Heart right ventricle (tissue), 16 donors: ENCODE measurements around the gene ZNHIT6. TPM values are rescaled to one million over a fixed set of nuclear protein-coding genes. Genes with fewer than 3 reads are reported as not detected.
"Not testable (repeated sequence)": the region's sequence is repeated elsewhere in the genome, so short reads cannot be mapped to it uniquely, and the experiment has no call there.

Source experiments
- ATAC-seq, 8 donors: fragments of 200-7000 bp; cut with Tn5 transposase; one replicate each; pipeline ENCODE4 v1.9.1; 2020; ENCODE audit warnings: mild to moderate bottlenecking in 8 of 8, moderate library complexity in 8 of 8, moderate number of reproducible peaks in 1 of 8
- DNase-seq, 2 donors: peaks; one replicate each; pipeline ENCODE4 v3.0.0-alpha.2; 2020
- H3K27ac ChIP-seq, 10 donors: fragments of 200-600 bp; sonication (generic) in 2 of 10; one replicate each; pipeline versions ENCODE4 v1.5.0 to v1.8.0; 2020 to 2022; ENCODE audit warnings: mild to moderate bottlenecking in 3 of 10
- H3K27me3 ChIP-seq, 7 donors: fragments of 200-600 bp; one replicate each; pipeline ENCODE4 v1.8.0; 2021 to 2022; ENCODE audit warnings: mild to moderate bottlenecking in 2 of 7
- H3K36me3 ChIP-seq, 9 donors: fragments of 200-600 bp; sonication (generic) in 1 of 9; one replicate each; pipeline versions ENCODE4 v1.5.0 to v1.8.0; 2020 to 2022; ENCODE audit warnings: mild to moderate bottlenecking in 2 of 9
- H3K4me1 ChIP-seq, 9 donors: fragments of 200-600 bp; sonication (generic) in 1 of 9; one replicate each; pipeline versions ENCODE4 v1.5.0 to v1.8.0; 2020 to 2022; ENCODE audit warnings: mild to moderate bottlenecking in 4 of 9
- H3K4me3 ChIP-seq, 10 donors: fragments of 200-600 bp; sonication (generic) in 2 of 10; one replicate each; pipeline versions ENCODE4 v1.5.0 to v1.8.0; 2020 to 2022; ENCODE audit warnings: mild to moderate bottlenecking in 7 of 10, moderate library complexity in 2 of 10
- H3K9me3 ChIP-seq, 11 donors: fragments of 200-600 bp in 10 of 11; sonication (generic) in 2 of 11; one replicate each; pipeline versions ENCODE4 v1.5.0 to v1.8.0; 2013 to 2022; ENCODE audit warnings: mild to moderate bottlenecking in 2 of 11, control low read depth in 1 of 11, moderate library complexity in 1 of 11
- WGBS, 2 donors: extraction: QIAGEN DNeasy Blood & Tissue Kit; methylation state at CpG; one replicate each; pipeline ENCODE4 v1.1.7; 2013; ENCODE audit warnings: inconsistent platforms in 1 of 2; 5-methylcytosine and 5-hydroxymethylcytosine counted together
- intact Hi-C, 10 donors: fragments of 100-400 bp; cut with DNase I; formaldehyde crosslinking; loops; one replicate each; pipeline versions ENCODE4 v1.11.1 to v1.14.2; 2022
- polyA plus RNA-seq, 2 donors: library from polyadenylated mRNA; stranded (reverse); fragments of 200-250 nt; gene quantifications; one replicate each; pipeline ENCODE4 v1.2.3, GENCODE V29; 2013
- total RNA-seq, 10 donors: library from RNA; stranded (reverse); fragmentation: NEBNext Ultra II Directional in 3 of 10; extraction: Animal tissue kit (Norgen Biotek cat#: 25700) in 3 of 10; gene quantifications; one replicate each; pipeline versions ENCODE4 v1.2.1 to v1.2.4, GENCODE V29; 2021 to 2023
- TF ChIP-seq, protein P1 (sequence below), 9 donors: fragments of 200-600 bp; sonication (generic) in 2 of 9; IDR thresholded peaks; one replicate each; pipeline versions ENCODE4 v1.5.0 to v1.8.0; 2021 to 2022; ENCODE audit warnings: antibody characterized with exemption in 9 of 9, mild to moderate bottlenecking in 5 of 9, moderate library complexity in 1 of 9
- donor health status: Arrhythmogenic right ventricular cardiomyopathy.
- donor health status: ischemic (EF 13 %, LVEDD 7.1; RV severe dilation, severe dysfunction).
- donor health status: healthy with polysubstance abuse.
- donor health status: DM: no; HTN: yes; CAD: no.
- donor health status: DM: no; HTN: no; CAD: no.
- donor health status: ischemic (EF 25% LVEDD 6.9; RV normal size, moderate dysfunction).
- donor health status: ischemic (EF 25% LVEDD 5.7; RV mildly dilated, moderate dysfunction).
- donor health status: healthy.
- donor health status: DM: yes; HTN: yes; CAD: no.
- donor health status: Ischemic cardiomyopathy.
- donor health status: ischemic (EF 35%, LVEDD 5.7; RV mildly dilated, moderate dysfunction).
- donor health status: nonischemic (EF 11% LVEDD 7.7; RV severe dilation, severe dysfunction).
- donor health status: DM: yes; HTN: yes; CAD: no.
- donor health status: PGD.
- donor health status: ischemic (EF 29% LVEDD 5.4; RV normal size, mild dysfunction).
- donor health status: nonischemic (EF 23%, LVEDD 6.1; RV moderate dilation, normal function).

The ZNHIT6 gene
- total and polyA plus RNA-seq, 12 donors, result 6.0 to 12.8 (median 10.5) TPM

DNA sequence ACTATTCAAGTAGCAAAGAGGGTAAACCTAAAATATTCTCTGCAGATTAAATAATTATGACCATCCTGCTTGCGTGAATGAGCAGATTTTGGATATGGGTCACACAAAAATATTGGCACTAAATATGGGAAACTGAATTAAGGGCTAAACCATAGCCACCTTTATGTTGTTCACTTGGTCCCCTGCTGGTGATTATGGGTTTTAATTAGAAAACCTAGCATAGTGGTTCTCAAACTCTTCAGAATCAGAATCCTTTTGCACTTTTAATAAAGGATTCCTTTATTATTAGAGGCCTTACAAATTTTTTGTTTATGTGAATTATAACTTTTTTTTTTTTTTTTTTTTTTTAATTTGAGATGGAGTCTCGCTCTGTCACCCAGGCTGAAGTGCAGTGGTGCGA, 38.5 kb upstream of the ZNHIT6 start:
- H3K4me1 ChIP-seq, result no peaks in the 10 kb centered on the region
- no peak overlapping the region for H3K4me3 ChIP-seq
- H3K27ac ChIP-seq, result no peak overlapping the region
- intact Hi-C loops, result no loop called here
- WGBS, 2 donors, result 86 to 90% methylated on average over 3 of the region's 3 CpGs
- no peaks in the 10 kb centered on the region for H3K27me3 ChIP-seq
- ATAC-seq, result no peak
- no peaks in the 10 kb centered on the region for H3K36me3 ChIP-seq
- TF ChIP-seq, protein P1, sequence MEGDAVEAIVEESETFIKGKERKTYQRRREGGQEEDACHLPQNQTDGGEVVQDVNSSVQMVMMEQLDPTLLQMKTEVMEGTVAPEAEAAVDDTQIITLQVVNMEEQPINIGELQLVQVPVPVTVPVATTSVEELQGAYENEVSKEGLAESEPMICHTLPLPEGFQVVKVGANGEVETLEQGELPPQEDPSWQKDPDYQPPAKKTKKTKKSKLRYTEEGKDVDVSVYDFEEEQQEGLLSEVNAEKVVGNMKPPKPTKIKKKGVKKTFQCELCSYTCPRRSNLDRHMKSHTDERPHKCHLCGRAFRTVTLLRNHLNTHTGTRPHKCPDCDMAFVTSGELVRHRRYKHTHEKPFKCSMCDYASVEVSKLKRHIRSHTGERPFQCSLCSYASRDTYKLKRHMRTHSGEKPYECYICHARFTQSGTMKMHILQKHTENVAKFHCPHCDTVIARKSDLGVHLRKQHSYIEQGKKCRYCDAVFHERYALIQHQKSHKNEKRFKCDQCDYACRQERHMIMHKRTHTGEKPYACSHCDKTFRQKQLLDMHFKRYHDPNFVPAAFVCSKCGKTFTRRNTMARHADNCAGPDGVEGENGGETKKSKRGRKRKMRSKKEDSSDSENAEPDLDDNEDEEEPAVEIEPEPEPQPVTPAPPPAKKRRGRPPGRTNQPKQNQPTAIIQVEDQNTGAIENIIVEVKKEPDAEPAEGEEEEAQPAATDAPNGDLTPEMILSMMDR (IDR thresholded peaks at IDR 0.05), result no peak
- H3K9me3 ChIP-seq, result no peaks in the 10 kb centered on the region
- no peak for DNase-seq

DNA sequence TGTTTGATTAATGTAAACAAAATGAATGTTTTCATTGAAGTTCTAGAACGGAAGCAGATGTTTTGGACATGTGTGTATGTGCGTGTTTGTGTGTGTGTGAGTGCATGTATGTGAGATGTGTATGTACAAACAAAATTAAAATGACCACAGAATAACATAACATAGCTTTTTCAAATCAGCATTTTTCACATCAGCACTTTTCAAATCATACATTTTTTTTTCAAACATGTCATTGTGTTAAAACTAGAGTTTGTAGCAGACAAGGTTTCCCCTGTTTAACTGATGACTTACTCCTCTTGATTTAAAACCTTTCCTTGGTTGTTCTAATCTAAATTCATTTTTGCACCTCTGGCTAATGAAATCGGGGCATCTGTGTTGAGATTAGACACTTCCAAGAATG, 35.6 kb upstream of the ZNHIT6 start:
- H3K36me3 ChIP-seq, result no peaks in the 10 kb centered on the region
- H3K27ac ChIP-seq, result no peak overlapping the region
- H3K27me3 ChIP-seq, result no peaks in the 10 kb centered on the region
- ATAC-seq (no peak), DNase-seq (no peak)
- intact Hi-C loops, result no loop called here
- no peak overlapping the region for H3K4me3 ChIP-seq
- no peaks in the 10 kb centered on the region for H3K4me1 ChIP-seq
- 80 to 86% methylated on average over 3 of the region's 3 CpGs for WGBS, 2 donors
- no peaks in the 10 kb centered on the region for H3K9me3 ChIP-seq
- TF ChIP-seq, protein P1 (IDR thresholded peaks at IDR 0.05), result no peak

DNA sequence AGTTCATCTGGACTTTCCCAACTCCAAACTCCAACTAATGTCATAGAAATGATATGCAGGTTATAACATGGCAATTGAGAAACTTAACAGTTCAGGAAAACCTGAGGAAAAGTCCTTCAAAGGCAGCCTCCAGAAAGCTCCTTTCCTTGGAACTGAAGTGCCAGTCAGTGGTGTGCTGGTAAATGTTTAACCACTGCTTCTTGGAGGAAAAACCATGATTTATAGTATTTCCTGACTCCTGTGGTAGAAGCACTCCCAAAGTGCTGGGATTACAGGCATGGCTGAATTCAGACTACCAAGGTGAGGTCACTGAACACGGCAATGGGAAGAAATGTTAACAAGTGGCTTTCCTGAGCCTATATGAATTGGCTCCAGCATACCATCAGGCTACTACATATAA, 26.7 kb upstream of the ZNHIT6 start:
- Histone ChIP-seq H3K9me3 (no peaks in the 10 kb centered on the region), H3K4me1 (no peaks in the 10 kb centered on the region), H3K4me3 (no peak overlapping the region), H3K36me3 (no peaks in the 10 kb centered on the region), H3K27ac (no peak overlapping the region), H3K27me3 (no peaks in the 10 kb centered on the region)
- WGBS, 2 donors, result 86 to 95% methylated on average over 1 of the region's 1 CpG
- TF ChIP-seq, protein P1 (IDR thresholded peaks at IDR 0.05), result no peak
- ATAC-seq, result no peak
- intact Hi-C loops, result no loop called here
- no peak for DNase-seq

DNA sequence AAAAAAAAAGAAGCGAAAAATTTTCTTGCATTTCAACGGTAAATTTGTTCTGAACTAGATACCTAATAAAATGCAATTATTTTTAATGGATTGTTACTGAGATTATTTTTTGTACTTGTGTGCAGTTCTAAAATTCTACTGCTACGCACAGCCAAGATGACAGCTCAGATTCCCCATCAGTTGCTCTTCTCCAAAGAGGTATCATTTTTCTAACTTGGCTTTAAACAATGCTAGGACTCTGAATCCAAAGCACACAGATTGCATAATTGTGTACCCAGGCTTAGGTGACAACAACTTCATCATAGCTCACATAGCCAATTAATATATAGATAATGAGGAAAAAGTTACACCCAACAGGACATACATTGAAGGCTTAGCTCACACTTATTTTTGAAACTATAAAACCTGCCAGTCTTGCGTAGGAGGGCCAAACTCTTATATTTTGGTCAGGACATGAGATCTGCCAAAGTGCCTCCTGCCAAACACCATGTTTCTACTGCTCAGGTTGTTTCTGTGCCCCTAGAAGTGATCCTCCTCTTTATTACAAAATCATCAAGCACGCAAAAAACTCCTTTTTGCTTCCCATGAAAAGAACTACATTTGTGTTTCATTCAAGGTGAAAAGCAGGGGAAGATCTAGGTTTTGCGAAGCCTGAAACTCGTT, 10.6 kb upstream of the ZNHIT6 start:
- no peak for DNase-seq
- Histone ChIP-seq H3K36me3 (no peaks in the 10 kb centered on the region), H3K27me3 (no peaks in the 10 kb centered on the region), H3K4me3 (no peak overlapping the region), H3K4me1 (no peaks in the 10 kb centered on the region), H3K27ac (no peak overlapping the region), H3K9me3 (peaks cover 0 to 40% (median 17%) of the 10 kb centered on the region in 11 donors)
- TF ChIP-seq, protein P1 (IDR thresholded peaks at IDR 0.05), result no peak
- intact Hi-C loops, result no loop called here
- 92% methylated on average over 7 of the region's 7 CpGs for WGBS, 2 donors
- no peak for ATAC-seq

DNA sequence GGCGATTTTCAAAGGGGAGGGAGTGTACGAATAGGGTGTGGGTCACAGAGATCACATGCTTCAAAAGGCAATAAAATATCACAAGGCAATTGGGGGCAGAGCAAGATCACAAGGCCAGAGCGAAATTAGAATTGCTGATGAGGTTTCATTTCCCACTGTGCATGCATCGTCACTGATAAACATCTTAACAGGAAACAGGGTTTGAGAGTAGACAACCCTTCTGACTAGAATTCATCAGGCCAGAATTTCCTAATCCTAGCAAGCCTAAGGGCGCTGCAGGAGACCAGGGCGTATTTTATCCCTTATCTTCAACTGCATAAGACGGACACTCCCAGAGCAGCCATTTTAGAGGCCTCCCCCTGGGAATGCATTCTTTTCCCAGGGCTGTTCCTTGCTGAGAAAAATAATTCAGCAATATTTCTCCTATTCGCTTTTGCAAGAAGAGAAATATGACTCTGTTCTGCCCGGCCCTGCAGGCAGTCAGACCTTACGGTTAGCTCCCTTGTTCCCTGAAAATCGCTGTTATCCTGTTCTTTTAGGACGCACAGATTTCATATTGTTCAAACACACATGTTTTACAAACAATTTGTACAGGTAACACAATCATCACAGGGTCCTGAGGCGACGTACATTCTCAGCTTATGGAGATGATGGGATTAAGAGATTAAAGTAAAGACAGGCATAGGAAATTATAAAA, 6.3 kb upstream of the ZNHIT6 start:
- 80 to 87% methylated on average over 14 of the region's 14 CpGs for whole genome bisulfite sequencing, 2 donors
- ATAC-seq, result not testable (repeated sequence)

More for the DNA sequence above, 6.3 kb upstream of the ZNHIT6 start:
- intact Hi-C loops, H3K36me3 ChIP-seq, H3K4me1 ChIP-seq, H3K27me3 ChIP-seq, H3K27ac ChIP-seq, DNase-seq, H3K4me3 ChIP-seq: not testable (repeated sequence)
- H3K9me3 ChIP-seq, result peaks cover 0 to 14% (median 2%) of the 10 kb centered on the region in 11 donors
